GM23248 (cell line): ENCODE results near the gene ADCY2.

Source experiments
- EZH2 ChIP-seq: fragments of 200-600 bp; sonication (generic); IDR thresholded peaks from 2 replicates; pipeline ENCODE4 v1.6.1; 2018; ENCODE audit warnings: antibody characterized with exemption, mild to moderate bottlenecking; ENCODE audit not compliant: insufficient read depth, poor library complexity, severe bottlenecking
- EZH2phosphoT487 ChIP-seq: fragments of 200-600 bp; sonication (generic); IDR thresholded peaks from 2 replicates; pipeline ENCODE4 v1.6.1; 2018; ENCODE audit warnings: antibody characterized with exemption, moderate library complexity, mild to moderate bottlenecking, low read depth; ENCODE audit not compliant: insufficient read depth

- TF ChIP-seq EZH2phosphoT487 (no peak), EZH2 (no peak)
Measured at GRCh38 chr5:7473115-7473514, 77.2 kb downstream of the ADCY2 start.
